Panc1 (cell line): ENCODE measurements around the gene ZNF678. TPM values are rescaled to one million over a fixed set of nuclear protein-coding genes. Genes with fewer than 3 reads are reported as not detected.

ENCODE experiments used
- ATAC-seq: fragments of 200-7000 bp; cut with Tn5 transposase; 2 replicates; pipeline ENCODE4 v1.9.1; 2020; ENCODE audit warnings: mild to moderate bottlenecking, moderate library complexity
- BruUV-seq: library from RNA; stranded (reverse); fragments of 400-500 nt; replicated peaks from 2 replicates; lab custom pipeline; 2021; lab: Mats Ljungman, UMichigan
- CTCF ChIA-PET: fragments of 300-600 bp; sonication (Branson Sonifier 250); formaldehyde crosslinking; loops from one replicate; lab custom pipeline; 2022; ENCODE audit warnings: antibody characterized with exemption; lab: Charles Lee
- POLR2A ChIA-PET: fragments of 300-600 bp; sonication (Branson Sonifier 250); formaldehyde crosslinking; loops from one replicate; lab custom pipeline; 2022; ENCODE audit warnings: antibody characterized with exemption; lab: Charles Lee
- DNase-seq: peaks from one replicate; pipeline ENCODE4 v3.0.0-alpha.2; 2010; ENCODE audit warnings: low read depth, low spot score
- H3K27ac ChIP-seq: 2 replicates; pipeline ENCODE4 v1.5.1; 2011; ENCODE audit warnings: mild to moderate bottlenecking, low read length, inconsistent platforms
- H3K27me3 ChIP-seq: fragments of 200-500 bp; sonication (Bioruptor generic); 2 replicates; pipeline ENCODE4 v1.6.0; 2014; ENCODE audit warnings: low read length, inconsistent platforms; ENCODE audit not compliant: control insufficient read depth, insufficient read depth
- H3K36me3 ChIP-seq: fragments of 200-500 bp; sonication (Bioruptor generic); 2 replicates; pipeline ENCODE4 v1.5.1; 2014; ENCODE audit warnings: inconsistent platforms, mild to moderate bottlenecking, low read length, moderate library complexity; ENCODE audit not compliant: control insufficient read depth, insufficient read depth
- H3K4me1 ChIP-seq: 2 replicates; pipeline ENCODE4 v1.5.1; 2011; ENCODE audit warnings: inconsistent platforms, mild to moderate bottlenecking, low read length, moderate library complexity; ENCODE audit not compliant: control insufficient read depth, insufficient read depth
- H3K4me3 ChIP-seq, 2 experiments: 2 replicates each; pipeline ENCODE4 v1.5.1; 2011 to 2012; ENCODE audit warnings: low read depth in 2 of 2, low read length in 2 of 2, mild to moderate bottlenecking in 2 of 2, inconsistent platforms in 1 of 2, moderate library complexity in 1 of 2
- H3K9me3 ChIP-seq: fragments of 200-500 bp; sonication (Bioruptor generic); 2 replicates; pipeline ENCODE4 v1.5.1; 2014; ENCODE audit warnings: low read depth, mild to moderate bottlenecking, inconsistent platforms, low read length, moderate library complexity; ENCODE audit not compliant: control insufficient read depth, insufficient read depth
- POLR2AphosphoS5 ChIP-seq: IDR thresholded peaks from 2 replicates; pipeline ENCODE4 v1.6.1; 2012; ENCODE audit warnings: mild to moderate bottlenecking, low read depth, low read length, moderate library complexity
- REST ChIP-seq, 2 experiments: IDR thresholded peaks; 2 replicates each; pipeline ENCODE4 v1.6.1; 2011 to 2012; ENCODE audit warnings: low read depth in 2 of 2, control low read depth in 1 of 2, low read length in 1 of 2, mild to moderate bottlenecking in 1 of 2, moderate library complexity in 1 of 2; ENCODE audit not compliant: insufficient read depth in 1 of 2
- SIN3A ChIP-seq: IDR thresholded peaks from 2 replicates; pipeline ENCODE4 v1.6.1; 2012; ENCODE audit warnings: low read depth, mild to moderate bottlenecking, low read length, moderate library complexity, borderline replicate concordance; ENCODE audit not compliant: insufficient read depth
- TCF7L2 ChIP-seq: IDR thresholded peaks from 2 replicates; pipeline ENCODE4 v1.6.1; 2011; ENCODE audit warnings: mild to moderate bottlenecking, low read depth, low read length, inconsistent platforms
- in situ Hi-C: cut with HindIII; loops from 2 replicates; pipeline ENCODE4 v1.10.0; 2016; ENCODE audit warnings: low sequenced_read_pairs, low pct_unique_long_range_greater_than_20kb
- intact Hi-C: fragments of 100-400 bp; cut with micrococcal nuclease; formaldehyde crosslinking; loops from one replicate; pipeline ENCODE4 v1.10.0; 2022; ENCODE audit not compliant: unreplicated experiment
- total RNA-seq: library from RNA; stranded (reverse); gene quantifications from one replicate; pipeline ENCODE4 v1.2.1, GENCODE V29; 2021; ENCODE audit not compliant: unreplicated experiment
- TF ChIP-seq, protein P1 (sequence below): fragments of 450-650 bp; IDR thresholded peaks from 2 replicates; pipeline ENCODE4 v1.5.1; 2017; ENCODE audit warnings: mild to moderate bottlenecking

The ZNF678 gene
- total RNA-seq, 1 experiment from 2014 or later: 8.0 TPM

DNA sequence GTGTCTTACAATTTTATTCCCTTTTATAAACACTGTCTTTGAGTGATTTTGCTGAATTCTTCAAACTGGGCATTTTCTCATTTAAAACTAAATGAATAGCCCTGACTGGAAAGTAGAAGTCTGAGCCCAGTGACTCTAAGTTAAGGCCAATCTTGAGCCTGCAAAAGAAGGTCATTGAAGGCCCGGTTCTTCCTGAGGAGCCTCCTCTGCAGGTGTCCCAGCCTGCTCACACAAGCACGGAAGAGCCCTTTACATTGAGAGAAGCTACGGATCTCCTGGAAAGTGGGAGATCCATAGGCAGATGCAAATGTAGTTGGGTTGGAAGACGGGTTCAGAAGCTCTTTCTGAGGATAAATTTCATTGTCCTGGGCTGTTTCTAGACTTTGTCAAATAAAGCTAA lies 3.9 kb downstream of the ZNF678 start:
- Histone ChIP-seq H3K27ac (no peak overlapping the region), H3K36me3 (peaks cover 3% of the 10 kb centered on the region; the same call in 1 of the 2 replicates), H3K27me3 (no peaks in the 10 kb centered on the region), H3K9me3 (peaks cover 37% of the 10 kb centered on the region; the same call in 1 of the 2 replicates), H3K4me1 (peaks cover 6% of the 10 kb centered on the region; the same call in 1 of the 2 replicates), H3K4me3 (no peak overlapping the region)
- TF ChIP-seq POLR2AphosphoS5: no peak
- no peak for TF ChIP-seq REST (IDR thresholded peaks at IDR 0.05; ENCODE audit: insufficient read depth in 1 of 2, low read depth in 2 of 2, low read length in 1 of 2)
- no peak for TF ChIP-seq TCF7L2
- no peak for TF ChIP-seq SIN3A
- TF ChIP-seq, protein P1, sequence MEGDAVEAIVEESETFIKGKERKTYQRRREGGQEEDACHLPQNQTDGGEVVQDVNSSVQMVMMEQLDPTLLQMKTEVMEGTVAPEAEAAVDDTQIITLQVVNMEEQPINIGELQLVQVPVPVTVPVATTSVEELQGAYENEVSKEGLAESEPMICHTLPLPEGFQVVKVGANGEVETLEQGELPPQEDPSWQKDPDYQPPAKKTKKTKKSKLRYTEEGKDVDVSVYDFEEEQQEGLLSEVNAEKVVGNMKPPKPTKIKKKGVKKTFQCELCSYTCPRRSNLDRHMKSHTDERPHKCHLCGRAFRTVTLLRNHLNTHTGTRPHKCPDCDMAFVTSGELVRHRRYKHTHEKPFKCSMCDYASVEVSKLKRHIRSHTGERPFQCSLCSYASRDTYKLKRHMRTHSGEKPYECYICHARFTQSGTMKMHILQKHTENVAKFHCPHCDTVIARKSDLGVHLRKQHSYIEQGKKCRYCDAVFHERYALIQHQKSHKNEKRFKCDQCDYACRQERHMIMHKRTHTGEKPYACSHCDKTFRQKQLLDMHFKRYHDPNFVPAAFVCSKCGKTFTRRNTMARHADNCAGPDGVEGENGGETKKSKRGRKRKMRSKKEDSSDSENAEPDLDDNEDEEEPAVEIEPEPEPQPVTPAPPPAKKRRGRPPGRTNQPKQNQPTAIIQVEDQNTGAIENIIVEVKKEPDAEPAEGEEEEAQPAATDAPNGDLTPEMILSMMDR: no peak
- in situ Hi-C loops: no loop called here
- BruUV-seq: no TSS peak
- intact Hi-C loops: no loop called here
- ChIA-PET POLR2A (no interaction called here), CTCF (no interaction called here)
- DNase-seq (no peak), ATAC-seq (no peak)

GRCh38 chr1:227568593-227568992 lies 5.2 kb downstream of the ZNF678 start:
- Histone ChIP-seq H3K4me1 (peaks cover 6% of the 10 kb centered on the region; the same call in 1 of the 2 replicates), H3K9me3 (peaks cover 38% of the 10 kb centered on the region; the same call in 1 of the 2 replicates), H3K27me3 (no peaks in the 10 kb centered on the region), H3K36me3 (peaks cover 3% of the 10 kb centered on the region; the same call in 1 of the 2 replicates), H3K4me3 (no peak overlapping the region), H3K27ac (no peak overlapping the region)
- TF ChIP-seq TCF7L2: no peak
- TF ChIP-seq, protein P1: no peak
- no peak for TF ChIP-seq SIN3A
- no peak for TF ChIP-seq REST (IDR thresholded peaks at IDR 0.05; ENCODE audit: insufficient read depth in 1 of 2, low read depth in 2 of 2, low read length in 1 of 2)
- TF ChIP-seq POLR2AphosphoS5: no peak
- CTCF ChIA-PET: no interaction called here
- no peak for ATAC-seq
- intact Hi-C loops: no loop called here
- no peak for DNase-seq
- no TSS peak for BruUV-seq
- POLR2A ChIA-PET: no interaction called here
- in situ Hi-C loops: no loop called here
